Activated CD4-positive, CD25-positive, alpha-beta regulatory T cell treated with anti-CD3 and anti-CD28 coated beads, Interleukin-2, amount 50 U/mL, for 24 hours (primary cell): Measurements from ENCODE around the gene FBLIM1.
"Not testable (repeated sequence)": the region's sequence is repeated elsewhere in the genome, so short reads cannot be mapped to it uniquely, and the experiment has no call there.

Experiments used
- ATAC-seq, 2 donors: fragments of 150-1000 bp; cut with Tn5 transposase; one replicate each; pipeline ENCODE4 v1.10.0; 2021; ENCODE audit warnings: mild to moderate bottlenecking in 1 of 2, moderate library complexity in 1 of 2

The FBLIM1 gene

DNA sequence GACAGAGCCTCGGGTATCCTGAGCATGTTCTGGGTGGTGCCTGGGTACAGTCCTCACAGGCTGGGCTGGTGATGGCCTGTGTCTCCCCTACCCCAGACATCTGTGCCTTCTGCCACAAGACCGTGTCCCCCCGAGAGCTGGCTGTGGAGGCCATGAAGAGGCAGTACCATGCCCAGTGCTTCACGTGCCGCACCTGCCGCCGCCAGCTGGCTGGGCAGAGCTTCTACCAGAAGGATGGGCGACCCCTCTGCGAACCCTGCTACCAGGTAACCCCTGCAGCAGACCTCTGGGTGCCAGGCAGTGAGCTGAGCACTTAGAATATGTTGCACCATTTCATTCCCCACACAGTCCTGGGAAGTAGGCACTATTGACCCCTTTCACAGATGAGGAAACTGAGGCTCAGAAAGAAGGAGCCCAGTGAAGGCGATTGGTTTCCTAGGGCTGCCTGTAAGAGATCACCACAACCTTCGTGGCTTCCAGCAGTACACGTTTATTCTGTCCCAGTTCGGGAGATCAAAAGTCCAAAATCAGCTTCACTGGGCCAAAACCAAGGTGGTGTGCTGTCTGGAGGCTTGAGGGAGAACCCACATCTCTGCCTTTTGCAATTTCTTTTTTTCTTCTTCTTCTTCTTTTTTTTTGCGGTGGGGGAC lies 11.8 kb downstream of the FBLIM1 start:
- ATAC-seq = no peak

GRCh38 chr1:15771836-15772515 lies 13.4 kb downstream of the FBLIM1 start:
- no peak for ATAC-seq

- ATAC-seq = no peak
These were observed 17.1 kb downstream of the FBLIM1 start for GRCh38 chr1:15775706-15776105.

- ATAC-seq = no peak
These were observed 19.5 kb downstream of the FBLIM1 start for GRCh38 chr1:15777909-15778707.

DNA sequence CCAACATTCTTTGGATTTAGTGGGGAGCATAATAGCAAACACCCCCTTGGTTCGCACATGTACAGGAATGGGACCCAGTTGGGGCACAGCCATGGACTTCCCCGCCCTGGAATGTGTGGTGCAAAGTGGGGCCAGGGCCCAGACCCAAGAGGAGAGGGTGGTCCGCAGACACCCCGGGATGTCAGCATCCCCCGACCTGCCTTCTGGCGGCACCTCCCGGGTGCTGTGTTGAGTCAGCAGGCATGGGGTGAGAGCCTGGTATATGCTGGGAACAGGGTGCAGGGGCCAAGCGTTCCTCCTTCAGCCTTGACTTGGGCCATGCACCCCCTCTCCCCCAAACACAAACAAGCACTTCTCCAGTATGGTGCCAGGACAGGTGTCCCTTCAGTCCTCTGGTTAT lies 27.1 kb downstream of the FBLIM1 start:
- no peak for ATAC-seq

- no peak for ATAC-seq
These were observed 28.0 kb downstream of the FBLIM1 start for GRCh38 chr1:15786581-15786980.

GRCh38 chr1:15788624-15789301 lies 30.2 kb downstream of the FBLIM1 start:
- no peak for ATAC-seq

- no peak for ATAC-seq
These were observed 37.5 kb downstream of the FBLIM1 start for GRCh38 chr1:15796086-15796462.

DNA sequence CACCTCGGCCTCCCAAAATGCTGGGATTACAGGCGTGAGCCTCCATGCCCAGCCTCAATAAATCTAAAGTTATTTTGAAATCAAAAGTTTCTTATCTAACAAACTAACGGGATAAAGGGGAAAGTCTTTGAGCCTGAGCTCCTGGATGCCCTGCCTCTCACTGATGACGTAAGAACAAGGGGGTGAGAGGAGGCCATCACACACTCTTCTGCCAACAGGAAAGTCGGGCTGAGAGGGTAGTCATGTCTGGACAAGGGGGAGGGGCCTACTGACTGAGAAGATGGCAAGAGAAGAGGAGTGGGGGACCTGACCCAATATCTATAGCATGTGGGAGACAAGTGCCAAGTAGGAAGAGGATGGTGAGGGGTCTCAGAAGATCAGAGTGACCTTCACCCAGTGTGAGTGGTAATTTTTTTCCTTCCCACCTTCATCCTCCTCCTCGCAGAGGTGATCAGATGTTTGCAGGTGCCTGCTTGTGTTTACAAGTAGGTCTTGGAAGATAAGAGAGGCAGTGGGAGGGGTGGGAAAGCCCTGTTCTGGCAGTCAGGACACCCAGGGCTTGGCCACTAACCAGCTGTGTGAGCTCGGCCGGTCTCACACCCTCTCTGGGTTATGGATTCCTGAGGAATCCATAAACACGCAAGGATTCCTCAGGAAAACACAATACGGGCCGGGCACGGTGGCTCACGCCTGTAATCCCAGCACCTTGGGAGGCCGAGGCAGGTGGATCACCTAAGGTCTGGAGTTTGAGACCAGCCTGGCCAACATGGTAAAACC lies 39.2 kb downstream of the FBLIM1 start:
- no peak for ATAC-seq

- peak; percentile 61 to 76 for ATAC-seq
These were observed 40.6 kb downstream of the FBLIM1 start for GRCh38 chr1:15799004-15799867.

GRCh38 chr1:15799928-15800835 lies 41.6 kb downstream of the FBLIM1 start:
- no peak for ATAC-seq

DNA sequence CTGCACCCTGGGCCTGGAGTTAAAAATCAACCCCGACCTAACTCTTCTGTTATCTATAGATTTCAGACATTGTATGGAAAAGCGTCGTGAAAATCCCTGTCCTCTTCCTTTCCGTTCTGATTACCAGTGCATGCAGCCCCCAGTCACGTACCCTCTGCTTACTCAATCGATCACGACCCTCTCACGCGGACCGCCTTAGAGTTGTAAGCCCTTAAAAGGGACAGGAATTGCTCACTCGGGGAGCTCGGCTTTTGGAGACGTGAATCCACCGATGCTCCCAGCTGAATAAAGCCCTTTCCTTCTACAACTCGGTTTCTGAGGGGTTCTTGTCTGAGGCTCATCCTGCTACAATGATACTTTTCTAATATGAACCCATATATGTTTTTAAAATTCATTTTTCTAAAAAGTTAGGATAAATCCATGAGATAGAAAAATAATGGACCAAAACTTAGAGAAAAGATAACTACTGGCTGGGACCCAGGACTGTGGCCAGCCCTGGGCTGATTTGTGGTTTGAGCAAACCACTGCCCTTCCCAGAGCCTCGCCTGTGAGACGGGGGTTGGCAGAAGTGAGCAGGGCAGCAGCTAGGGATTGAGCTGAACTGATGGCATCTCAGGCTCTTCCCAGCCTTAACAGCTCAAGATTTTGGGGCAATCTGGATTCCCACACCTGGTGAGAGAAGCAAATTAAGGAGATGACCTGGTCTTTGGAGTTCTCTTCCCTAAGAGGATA lies 43.8 kb downstream of the FBLIM1 start:
- no peak for ATAC-seq

DNA sequence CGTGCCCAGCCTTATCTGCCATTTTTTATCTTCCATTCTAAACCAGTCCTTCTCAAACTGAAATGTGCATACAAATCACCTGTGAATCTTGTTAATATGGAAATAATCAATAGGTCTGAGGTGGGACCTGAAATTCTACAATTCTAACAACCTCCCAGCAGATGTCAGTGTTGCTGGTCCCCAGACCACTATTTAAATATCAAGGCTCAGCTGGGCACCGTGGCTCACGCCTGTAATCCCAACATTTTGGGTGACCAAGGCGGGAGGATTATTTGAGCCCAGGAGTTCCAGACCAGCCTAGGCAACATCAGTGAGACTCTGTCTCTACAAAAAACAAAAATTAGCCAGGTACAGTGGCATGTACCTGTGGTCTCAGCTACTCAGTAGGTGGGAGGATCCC lies 44.8 kb downstream of the FBLIM1 start:
- peak in 1 of 2 donors; percentile 30 for ATAC-seq

DNA sequence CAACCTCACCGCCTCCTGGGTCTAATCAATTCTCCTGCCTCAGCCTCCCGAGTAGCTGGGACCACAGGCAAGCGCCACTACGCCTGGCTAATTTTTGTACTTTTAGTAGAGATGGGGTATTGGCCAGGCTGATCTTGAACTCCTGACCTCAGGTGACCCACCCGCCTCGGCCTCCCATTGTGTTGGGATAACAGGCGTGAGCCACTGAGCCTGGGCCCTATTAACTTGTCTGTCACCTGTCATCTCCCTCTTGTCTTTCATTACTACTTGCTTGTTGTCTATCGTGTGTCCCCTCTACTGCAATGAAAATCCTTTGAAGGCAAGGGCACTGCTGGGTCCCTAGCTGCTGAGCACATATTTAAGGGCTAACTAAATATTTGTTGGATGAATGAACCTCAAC lies 45.5 kb downstream of the FBLIM1 start:
- ATAC-seq = no peak

DNA sequence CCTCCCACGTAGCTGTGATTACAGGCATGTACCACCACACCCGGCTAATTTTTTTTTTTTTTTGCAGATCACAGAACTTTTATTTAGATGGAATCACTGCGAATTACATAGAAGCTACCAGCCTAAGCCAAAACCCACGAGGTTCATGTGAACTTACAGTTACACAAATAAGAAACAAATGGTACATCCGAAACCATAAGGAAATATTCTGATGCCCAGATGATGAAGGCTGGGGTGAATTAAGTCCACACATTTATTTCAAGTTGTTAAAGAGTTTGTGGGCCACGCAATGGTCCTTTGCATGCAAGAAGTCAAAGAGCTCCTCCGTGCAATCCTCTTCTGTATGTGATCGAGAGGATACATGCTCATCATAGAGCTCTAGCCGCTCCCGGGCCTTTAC lies 48.5 kb downstream of the FBLIM1 start:
- no peak for ATAC-seq

DNA sequence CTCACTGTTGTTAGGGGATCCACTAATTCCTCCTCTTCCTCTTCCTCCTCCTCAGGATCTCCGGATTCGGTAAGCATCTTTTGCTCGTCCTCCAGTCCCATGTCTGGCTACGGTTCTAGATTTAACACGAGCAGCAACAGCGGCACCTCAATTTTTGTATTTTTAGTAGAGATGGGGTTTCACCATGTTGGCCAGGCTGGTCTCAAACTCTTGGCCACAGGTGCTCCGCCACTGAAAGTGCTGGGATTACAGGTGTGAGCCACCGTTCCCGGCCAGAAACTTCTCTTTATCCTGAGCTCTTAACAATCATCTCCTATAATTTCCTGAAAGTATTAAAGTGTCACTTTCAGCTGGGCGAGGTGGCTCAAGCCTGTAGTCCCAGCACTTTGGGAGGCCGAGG lies 49.0 kb downstream of the FBLIM1 start, which contains the start of gene UQCRHL:
Gene UQCRHL (minus strand): TSS at position 101 of the 400 bp plus-strand sequence. CDS start 0 bp downstream, at position 101.
- ATAC-seq = not testable (repeated sequence)

DNA sequence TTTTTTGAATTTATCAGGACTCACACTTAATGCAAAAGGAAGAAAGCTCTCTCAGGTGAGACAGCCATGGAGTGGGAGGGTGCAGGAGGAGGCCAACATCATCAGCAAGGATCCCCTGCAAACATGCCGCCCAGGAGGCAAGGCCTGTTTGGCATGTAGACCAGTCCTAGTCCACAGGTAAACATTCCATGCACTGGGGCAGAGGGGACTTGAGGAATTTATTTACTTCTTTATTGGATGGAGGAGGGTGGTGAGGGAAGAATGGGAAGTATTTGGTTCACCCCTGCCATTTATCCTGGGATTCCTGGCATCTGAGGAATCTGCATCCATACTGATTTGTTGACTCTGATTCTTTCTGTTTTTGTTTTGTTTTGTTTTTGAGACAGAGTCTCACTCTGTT lies 50.4 kb downstream of the FBLIM1 start:
- ATAC-seq = no peak

GRCh38 chr1:15810073-15810472 lies 51.5 kb downstream of the FBLIM1 start:
- ATAC-seq = no peak

GRCh38 chr1:15816674-15817073 lies 58.1 kb downstream of the FBLIM1 start:
- ATAC-seq = no peak
